HG02623 (cell line): Measurements from ENCODE around the gene SHC4.
"Not testable (repeated sequence)": the region's sequence is repeated elsewhere in the genome, so short reads cannot be mapped to it uniquely, and the experiment has no call there.

Experiments used
- ATAC-seq: cut with Tn5 transposase; IDR thresholded peaks from one replicate; pipeline ENCODE4 v1.9.1; 2021; ENCODE audit warnings: moderate library complexity; ENCODE audit not compliant: unreplicated experiment

The SHC4 gene

GRCh38 chr15:48970926-48971325 lies 7.2 kb upstream of the SHC4 start:
- ATAC-seq = not testable (repeated sequence)

GRCh38 chr15:48968066-48968465 lies 4.3 kb upstream of the SHC4 start:
- ATAC-seq = no peak

GRCh38 chr15:48967336-48967735 lies 3.6 kb upstream of the SHC4 start:
- no peak for ATAC-seq

- peak; percentile 76 for ATAC-seq
Measured at GRCh38 chr15:48966595-48967301, 3.0 kb upstream of the SHC4 start.

GRCh38 chr15:48965972-48966371 lies 2.3 kb upstream of the SHC4 start:
- peak; percentile 46 for ATAC-seq

- no peak for ATAC-seq
Measured at GRCh38 chr15:48964898-48965297, 1.2 kb upstream of the SHC4 start.

- no peak for ATAC-seq
Measured at GRCh38 chr15:48962662-48963523, 826 bp downstream of the SHC4 start.

- ATAC-seq = no peak
Measured at GRCh38 chr15:48955967-48956366, 7.8 kb downstream of the SHC4 start.

GRCh38 chr15:48955370-48955769 lies 8.3 kb downstream of the SHC4 start:
- ATAC-seq = no peak

- no peak for ATAC-seq
Measured at GRCh38 chr15:48954538-48954937, 9.2 kb downstream of the SHC4 start.

GRCh38 chr15:48946840-48947187 lies 16.9 kb downstream of the SHC4 start:
- ATAC-seq = no peak

- no peak for ATAC-seq
Measured at GRCh38 chr15:48946074-48946839, 17.5 kb downstream of the SHC4 start.

GRCh38 chr15:48945386-48945785 lies 18.3 kb downstream of the SHC4 start:
- no peak for ATAC-seq

GRCh38 chr15:48941904-48942303 lies 21.8 kb downstream of the SHC4 start:
- no peak for ATAC-seq

- ATAC-seq = peak; percentile 81
Measured at GRCh38 chr15:48940508-48940907, 23.2 kb downstream of the SHC4 start.

GRCh38 chr15:48939648-48940047 lies 24.1 kb downstream of the SHC4 start:
- no peak for ATAC-seq

GRCh38 chr15:48937886-48938285 lies 25.8 kb downstream of the SHC4 start:
- ATAC-seq = no peak

GRCh38 chr15:48936666-48937065 lies 27.1 kb downstream of the SHC4 start:
- no peak for ATAC-seq

- no peak for ATAC-seq
Measured at GRCh38 chr15:48935236-48935635, 28.5 kb downstream of the SHC4 start.

- ATAC-seq = no peak
Measured at GRCh38 chr15:48930735-48931134, 33.0 kb downstream of the SHC4 start.

- ATAC-seq = no peak
Measured at GRCh38 chr15:48929661-48930060, 34.1 kb downstream of the SHC4 start.
